Stimulated activated memory B cell treated with anti-CD40 and anti-IgM and Interleukin-4, amounts not matched to agents 10 μg/mL and 1 μg/mL and 100 μg/mL, for 72 hours (primary cell): ENCODE measurements around the gene TMEM258.
A peak's percentile ranks its signal among the peaks of the same experiment; 100 is the strongest.

Source experiments
- ATAC-seq: fragments of 150-1000 bp; cut with Tn5 transposase; 2 replicates; pipeline ENCODE4 v1.10.0; 2021
- H3K27ac Mint-ChIP-seq: one replicate; pipeline ENCODE4 v1.8.0; 2022; ENCODE audit warnings: mild to moderate bottlenecking, mixed read lengths
- H3K27me3 Mint-ChIP-seq: one replicate; pipeline ENCODE4 v1.8.0; 2022; ENCODE audit warnings: mixed read lengths
- H3K36me3 Mint-ChIP-seq: one replicate; pipeline ENCODE4 v1.8.0; 2022; ENCODE audit warnings: mixed read lengths
- H3K4me1 Mint-ChIP-seq: one replicate; pipeline ENCODE4 v1.8.0; 2022; ENCODE audit warnings: mixed read lengths
- H3K4me3 Mint-ChIP-seq: one replicate; pipeline ENCODE4 v1.8.0; 2022; ENCODE audit warnings: mild to moderate bottlenecking, moderate library complexity, mixed read lengths
- H3K9me3 Mint-ChIP-seq: one replicate; pipeline ENCODE4 v1.8.0; 2022; ENCODE audit warnings: mixed read lengths

The TMEM258 gene

DNA sequence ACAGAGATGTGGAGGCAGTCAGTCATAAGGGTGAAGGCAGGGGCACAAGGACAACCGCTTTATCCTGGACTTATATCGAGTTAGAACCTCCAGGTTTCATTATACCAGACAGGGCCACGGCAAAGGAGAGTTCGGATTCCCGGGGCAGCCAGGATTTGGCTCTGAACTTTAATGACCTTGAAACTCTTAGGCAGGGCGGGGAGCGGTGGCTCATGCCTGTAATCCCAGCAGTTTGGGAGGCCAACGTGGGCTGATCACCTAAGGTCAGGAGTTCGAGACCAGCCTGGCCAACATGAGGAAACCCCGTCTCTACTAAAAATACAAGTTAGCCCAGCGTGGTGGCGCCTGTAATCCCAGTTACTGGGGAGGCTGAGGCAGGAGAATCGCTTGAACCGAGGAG, 41.0 kb downstream of the TMEM258 start:
- H3K27ac Mint-ChIP-seq, result no peak overlapping the region
- no peaks in the 10 kb centered on the region for H3K36me3 Mint-ChIP-seq
- no peaks in the 10 kb centered on the region for H3K9me3 Mint-ChIP-seq
- ATAC-seq, result no peak
- peaks cover 19% of the 10 kb centered on the region for H3K4me1 Mint-ChIP-seq
- peaks cover 69% of the 10 kb centered on the region for H3K27me3 Mint-ChIP-seq
- no peak overlapping the region for H3K4me3 Mint-ChIP-seq

- H3K9me3 Mint-ChIP-seq, result no peaks in the 10 kb centered on the region
Observed at GRCh38 chr11:61750631-61751273, 41.6 kb downstream of the TMEM258 start.

DNA sequence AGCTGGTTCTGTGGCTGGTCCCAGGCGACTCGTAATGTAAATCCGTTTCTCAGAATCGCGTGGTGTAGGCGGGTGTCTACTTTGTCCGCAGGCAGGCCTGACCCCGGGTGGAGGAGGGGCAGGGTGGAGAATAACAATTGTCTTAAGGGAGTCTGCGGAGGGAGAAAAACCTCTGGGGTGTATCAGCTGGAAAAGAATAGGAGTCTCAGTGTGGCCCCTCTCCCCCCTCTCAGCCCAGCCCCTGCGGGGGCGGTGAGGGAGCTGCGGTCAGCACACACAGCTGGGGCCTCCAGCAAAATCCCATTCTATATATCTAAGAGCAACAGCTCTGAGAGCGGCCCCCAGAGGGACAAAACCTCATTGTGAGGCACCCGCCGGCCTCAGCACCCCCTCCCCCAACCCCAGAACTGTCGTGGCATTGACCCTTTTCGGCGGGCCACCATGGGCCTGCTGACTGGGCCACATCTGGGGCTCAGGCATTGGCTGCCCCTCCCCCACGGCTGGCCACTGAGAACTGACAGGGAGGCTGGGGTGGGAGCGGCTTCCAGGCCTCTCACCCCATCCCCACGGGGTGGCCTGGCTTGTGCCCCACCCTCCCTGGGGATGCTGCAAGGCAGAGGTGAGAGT, 42.7 kb downstream of the TMEM258 start:
- peaks cover 12% of the 10 kb centered on the region for H3K4me1 Mint-ChIP-seq
- no peaks in the 10 kb centered on the region for H3K36me3 Mint-ChIP-seq
- no peak overlapping the region for H3K4me3 Mint-ChIP-seq
- no peak overlapping the region for H3K27ac Mint-ChIP-seq
- no peak for ATAC-seq
- H3K9me3 Mint-ChIP-seq, result no peaks in the 10 kb centered on the region
- H3K27me3 Mint-ChIP-seq, result peaks cover 59% of the 10 kb centered on the region

More at GRCh38 chr11:61750631-61751273, 41.6 kb downstream of the TMEM258 start:
- H3K36me3 Mint-ChIP-seq, result no peaks in the 10 kb centered on the region
- H3K27ac Mint-ChIP-seq, result no peak overlapping the region
- no peak overlapping the region for H3K4me3 Mint-ChIP-seq
- peaks cover 63% of the 10 kb centered on the region for H3K27me3 Mint-ChIP-seq
- ATAC-seq, result no peak
- peaks cover 13% of the 10 kb centered on the region for H3K4me1 Mint-ChIP-seq

DNA sequence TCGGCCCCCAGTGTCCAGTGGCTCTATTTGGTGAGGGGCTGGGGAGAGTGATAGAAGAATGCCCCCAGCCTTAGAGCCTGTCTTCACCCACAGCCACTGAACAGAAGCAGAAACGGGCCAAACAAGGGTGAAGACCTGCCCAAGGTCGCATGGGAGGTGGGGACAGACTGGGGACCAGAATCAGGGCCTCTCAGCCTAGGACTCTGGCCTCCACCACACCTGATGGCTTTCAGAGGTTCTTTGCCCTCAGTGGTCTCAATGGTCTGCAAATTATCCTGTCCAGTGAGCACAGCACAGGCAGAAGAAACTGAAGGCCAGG, 44.5 kb downstream of the TMEM258 start:
- H3K27me3 Mint-ChIP-seq, result peaks cover 41% of the 10 kb centered on the region
- H3K9me3 Mint-ChIP-seq, result no peaks in the 10 kb centered on the region
- H3K27ac Mint-ChIP-seq, result no peak overlapping the region
- H3K4me3 Mint-ChIP-seq, result no peak overlapping the region
- H3K4me1 Mint-ChIP-seq, result peaks cover 2% of the 10 kb centered on the region
- H3K36me3 Mint-ChIP-seq, result no peaks in the 10 kb centered on the region
- ATAC-seq, result no peak

GRCh38 chr11:61747192-61747966, 45.0 kb downstream of the TMEM258 start:
- Mint-ChIP-seq H3K9me3 (no peaks in the 10 kb centered on the region), H3K4me1 (no peaks in the 10 kb centered on the region), H3K27ac (no peak overlapping the region), H3K4me3 (no peak overlapping the region), H3K27me3 (peaks cover 38% of the 10 kb centered on the region), H3K36me3 (no peaks in the 10 kb centered on the region)
- peak; percentile 65 for ATAC-seq

DNA sequence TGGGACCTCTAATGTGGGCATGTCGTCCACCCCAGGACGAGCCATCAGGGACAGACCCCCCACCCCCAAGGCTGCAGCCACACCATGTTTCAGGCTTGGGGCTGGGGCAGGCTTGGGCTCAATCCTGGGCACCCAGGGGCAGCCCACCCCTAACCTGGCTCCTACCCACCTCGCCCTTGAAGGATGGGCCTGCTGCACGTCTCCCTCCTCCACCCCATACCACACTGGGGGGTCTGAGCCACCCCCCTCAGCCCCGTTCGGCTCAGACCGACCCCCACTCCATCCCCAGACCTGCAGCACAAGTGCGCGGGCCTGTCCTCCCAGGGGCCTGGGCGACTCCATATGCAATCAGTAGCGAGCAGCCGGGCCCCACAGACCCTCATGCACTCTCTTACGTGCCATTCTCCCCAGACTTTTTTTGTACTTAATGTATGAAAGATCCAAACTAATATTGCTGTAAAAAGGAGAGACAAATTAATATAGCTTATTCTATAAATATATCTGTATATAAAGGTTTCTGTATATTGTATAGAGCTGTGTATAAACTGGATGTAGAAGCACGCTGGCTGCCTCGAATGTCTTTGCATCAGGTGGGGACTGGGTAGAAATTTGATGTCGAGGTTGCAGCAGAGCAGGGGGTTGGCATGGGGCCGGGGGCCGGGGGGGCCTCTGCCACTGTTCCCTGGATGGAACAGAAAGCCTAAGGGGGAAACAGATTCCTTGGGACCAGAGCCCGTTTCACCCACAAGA, 45.8 kb downstream of the TMEM258 start:
- no peaks in the 10 kb centered on the region for H3K4me1 Mint-ChIP-seq
- H3K27me3 Mint-ChIP-seq, result peaks cover 33% of the 10 kb centered on the region
- ATAC-seq, result no peak
- H3K4me3 Mint-ChIP-seq, result no peak overlapping the region
- no peaks in the 10 kb centered on the region for H3K36me3 Mint-ChIP-seq
- no peaks in the 10 kb centered on the region for H3K9me3 Mint-ChIP-seq
- no peak overlapping the region for H3K27ac Mint-ChIP-seq

GRCh38 chr11:61745781-61746441, 46.5 kb downstream of the TMEM258 start:
- Mint-ChIP-seq H3K27ac (no peak overlapping the region), H3K36me3 (no peaks in the 10 kb centered on the region), H3K9me3 (no peaks in the 10 kb centered on the region), H3K4me3 (no peak overlapping the region), H3K27me3 (peaks cover 26% of the 10 kb centered on the region), H3K4me1 (no peaks in the 10 kb centered on the region)
- ATAC-seq, result no peak

DNA sequence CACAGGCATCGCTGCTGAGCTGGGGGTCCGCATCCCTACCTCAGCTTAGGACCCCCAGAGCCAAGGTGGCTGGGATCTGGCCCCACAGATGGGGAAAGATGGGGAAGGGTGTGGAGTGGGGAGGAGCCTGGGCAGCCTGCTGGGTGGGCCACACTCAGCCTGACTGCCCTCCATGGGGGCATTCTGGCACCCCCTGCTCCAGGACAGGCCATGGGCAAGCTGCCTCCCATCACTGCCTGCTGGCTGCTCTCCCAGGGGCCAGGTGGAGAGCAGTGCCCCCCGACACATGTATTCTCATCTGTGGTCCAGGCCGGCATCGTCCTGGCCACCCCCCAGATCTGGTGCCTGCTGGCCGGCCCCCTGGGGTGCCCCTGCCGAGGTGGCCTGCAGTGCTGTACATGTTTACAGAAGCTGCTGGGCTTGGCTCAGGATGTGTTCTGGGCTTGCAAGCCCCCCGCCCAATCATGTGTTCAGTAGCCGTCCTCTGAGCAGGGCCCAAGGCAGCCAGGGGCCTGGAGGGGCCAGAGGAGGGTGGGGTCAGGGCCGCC, 47.7 kb downstream of the TMEM258 start:
- no peaks in the 10 kb centered on the region for H3K4me1 Mint-ChIP-seq
- H3K27ac Mint-ChIP-seq, result no peak overlapping the region
- no peaks in the 10 kb centered on the region for H3K9me3 Mint-ChIP-seq
- H3K36me3 Mint-ChIP-seq, result no peaks in the 10 kb centered on the region
- H3K27me3 Mint-ChIP-seq, result peaks cover 19% of the 10 kb centered on the region
- no peak for ATAC-seq
- H3K4me3 Mint-ChIP-seq, result no peak overlapping the region

- no peaks in the 10 kb centered on the region for H3K36me3 Mint-ChIP-seq
Observed at GRCh38 chr11:61744181-61744580, 48.2 kb downstream of the TMEM258 start.

DNA sequence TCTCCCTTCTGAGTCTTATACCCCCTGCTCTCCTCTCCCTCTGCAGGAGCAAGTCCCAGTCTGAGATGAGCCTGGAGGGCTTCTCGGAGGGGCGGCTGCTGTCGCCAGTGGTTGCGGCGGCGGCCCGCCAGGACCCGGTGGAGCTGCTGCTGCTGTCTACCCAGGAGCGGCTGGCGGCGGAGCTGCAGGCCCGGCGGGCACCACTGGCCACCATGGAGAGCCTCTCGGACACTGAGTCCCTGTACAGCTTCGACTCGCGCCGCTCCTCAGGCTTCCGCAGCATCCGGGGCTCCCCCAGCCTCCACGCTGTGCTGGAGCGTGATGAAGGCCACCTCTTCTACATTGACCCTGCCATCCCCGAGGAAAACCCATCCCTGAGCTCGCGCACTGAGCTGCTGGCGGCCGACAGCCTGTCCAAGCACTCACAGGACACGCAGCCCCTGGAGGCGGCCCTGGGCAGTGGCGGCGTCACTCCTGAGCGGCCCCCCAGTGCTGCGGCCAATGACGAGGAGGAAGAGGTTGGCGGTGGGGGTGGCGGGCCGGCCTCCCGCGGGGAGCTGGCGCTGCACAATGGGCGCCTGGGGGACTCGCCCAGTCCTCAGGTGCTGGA, 48.8 kb downstream of the TMEM258 start:
- Mint-ChIP-seq H3K27ac (no peak overlapping the region), H3K4me1 (no peaks in the 10 kb centered on the region), H3K36me3 (no peaks in the 10 kb centered on the region), H3K27me3 (peaks cover 19% of the 10 kb centered on the region), H3K9me3 (no peaks in the 10 kb centered on the region), H3K4me3 (no peak overlapping the region)
- no peak for ATAC-seq

More at GRCh38 chr11:61744181-61744580, 48.2 kb downstream of the TMEM258 start:
- H3K27me3 Mint-ChIP-seq, result peaks cover 19% of the 10 kb centered on the region
- H3K9me3 Mint-ChIP-seq, result no peaks in the 10 kb centered on the region
- ATAC-seq, result no peak
- H3K4me1 Mint-ChIP-seq, result no peaks in the 10 kb centered on the region
- H3K4me3 Mint-ChIP-seq, result no peak overlapping the region
- H3K27ac Mint-ChIP-seq, result no peak overlapping the region

- ATAC-seq, result no peak
- Mint-ChIP-seq H3K27me3 (peaks cover 24% of the 10 kb centered on the region), H3K4me1 (no peaks in the 10 kb centered on the region), H3K36me3 (no peaks in the 10 kb centered on the region), H3K9me3 (no peaks in the 10 kb centered on the region), H3K27ac (no peak overlapping the region), H3K4me3 (no peak overlapping the region)
Observed at GRCh38 chr11:61742391-61742790, 50.0 kb downstream of the TMEM258 start.

DNA sequence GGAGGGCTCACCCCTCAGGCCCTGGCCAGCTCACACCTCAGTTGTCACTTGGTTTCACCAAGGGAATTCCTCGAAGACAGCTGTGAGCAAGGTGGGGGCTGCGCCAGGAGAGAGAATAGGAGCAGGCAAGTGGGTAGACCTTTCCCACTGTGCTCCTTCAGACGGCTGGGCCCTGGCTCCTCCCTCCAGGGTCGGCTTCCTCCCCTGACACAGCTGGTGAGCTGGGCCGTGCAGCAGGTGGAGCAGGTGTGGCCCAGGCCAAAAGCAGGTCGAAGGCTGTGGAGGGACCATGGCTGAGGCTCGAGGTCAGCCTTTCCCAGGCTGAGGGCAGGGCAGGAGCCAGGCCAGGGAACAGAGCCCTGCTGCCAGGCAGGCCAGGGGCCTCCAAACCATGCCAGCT, 52.4 kb downstream of the TMEM258 start:
- Mint-ChIP-seq H3K27ac (no peak overlapping the region), H3K4me3 (no peak overlapping the region), H3K36me3 (no peaks in the 10 kb centered on the region), H3K4me1 (no peaks in the 10 kb centered on the region), H3K27me3 (peaks cover 24% of the 10 kb centered on the region), H3K9me3 (no peaks in the 10 kb centered on the region)
- ATAC-seq, result no peak

GRCh38 chr11:61739413-61739812, 53.0 kb downstream of the TMEM258 start:
- H3K4me1 Mint-ChIP-seq, result no peaks in the 10 kb centered on the region
- no peak for ATAC-seq
- no peak overlapping the region for H3K27ac Mint-ChIP-seq
- H3K36me3 Mint-ChIP-seq, result no peaks in the 10 kb centered on the region
- H3K9me3 Mint-ChIP-seq, result no peaks in the 10 kb centered on the region
- H3K27me3 Mint-ChIP-seq, result peaks cover 24% of the 10 kb centered on the region
- H3K4me3 Mint-ChIP-seq, result no peak overlapping the region
